Sciatic nerve (tissue), 2 donors: Measurements from ENCODE around the gene FOXP3. TPM values are rescaled to one million over a fixed set of nuclear protein-coding genes. Genes with fewer than 3 reads are reported as not detected.

ENCODE experiments used
- ATAC-seq: fragments of 200-7000 bp; cut with Tn5 transposase; one replicate; pipeline ENCODE4 v1.9.1; 2020; ENCODE audit warnings: mild to moderate bottlenecking, moderate library complexity
- DNase-seq: peaks from one replicate; pipeline ENCODE4 v3.0.0-alpha.2; 2020; ENCODE audit warnings: low spot score
- intact Hi-C: fragments of 100-400 bp; cut with DNase I; formaldehyde crosslinking; loops from one replicate; pipeline ENCODE4 v1.14.2; 2022
- total RNA-seq: library from RNA; stranded (reverse); fragmentation: NEBNext Ultra II Directional; extraction: Animal tissue kit (Norgen Biotek cat#: 25700); gene quantifications from one replicate; pipeline ENCODE4 v1.2.1, GENCODE V29; 2021
- donor health status: DM: no; HTN: no; CAD: no.
- donor health status: DM: no; HTN: no; CAD: no.

Gene FOXP3
- total RNA-seq, 1 donor from 2014 or later, result 0.13 TPM

DNA sequence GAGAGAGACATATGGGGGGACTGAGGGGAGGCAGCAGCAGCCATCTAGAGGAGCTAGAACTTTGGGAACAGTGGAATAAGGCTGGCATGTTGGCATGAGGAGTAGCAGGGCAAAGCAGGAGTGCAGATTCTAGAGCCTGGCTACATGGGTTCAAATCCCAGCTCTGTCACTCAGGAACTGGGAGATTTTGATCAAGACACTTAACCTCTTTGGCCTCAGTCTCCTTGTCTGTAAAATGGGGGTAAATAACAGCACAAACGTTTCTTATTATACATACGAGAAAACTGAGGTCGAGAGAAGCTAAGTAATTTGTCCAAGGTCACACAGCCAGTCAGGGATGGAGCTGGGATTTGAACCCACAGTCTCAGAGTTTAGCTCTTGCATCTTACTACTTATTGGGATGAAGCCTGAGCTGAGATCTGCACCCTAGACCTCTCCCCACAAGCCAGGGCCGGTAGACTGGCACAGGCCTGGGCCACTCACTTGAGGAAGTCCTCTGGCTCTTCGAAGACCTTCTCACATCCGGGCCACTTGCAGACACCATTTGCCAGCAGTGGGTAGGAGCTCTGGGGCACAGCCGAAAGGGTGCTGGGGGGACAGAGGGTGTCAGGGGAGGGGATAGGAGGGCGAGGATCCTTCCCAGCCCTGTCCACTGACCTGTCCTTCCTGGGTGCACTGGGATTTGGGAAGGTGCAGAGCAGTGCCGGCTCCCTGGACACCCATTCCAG, 8.1 kb downstream of the FOXP3 start:
- intact Hi-C loops, result no loop called here

GRCh38 chrX:49254639-49255038, 9.9 kb downstream of the FOXP3 start:
- intact Hi-C loops, result no loop called here
- ATAC-seq (no peak), DNase-seq (no peak)

More for the DNA sequence above, 8.1 kb downstream of the FOXP3 start:
- no peak for DNase-seq
- ATAC-seq, result no peak

DNA sequence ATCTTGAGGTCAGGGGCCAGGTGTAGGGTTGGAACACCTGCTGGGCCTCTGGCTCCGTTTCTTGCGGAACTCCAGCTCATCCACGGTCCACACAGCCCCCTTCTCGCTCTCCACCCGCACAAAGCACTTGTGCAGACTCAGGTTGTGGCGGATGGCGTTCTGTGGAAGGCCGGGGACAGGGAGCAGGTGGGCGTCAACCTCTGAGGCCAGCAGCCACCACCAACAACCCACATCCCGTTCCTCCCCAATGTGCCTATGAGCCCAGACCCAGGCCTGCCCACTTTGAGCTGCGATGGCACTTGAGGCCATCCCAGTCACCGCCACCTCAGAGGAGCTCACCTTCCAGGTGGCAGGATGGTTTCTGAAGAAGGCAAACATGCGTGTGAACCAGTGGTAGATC, 13.2 kb downstream of the FOXP3 start:
- DNase-seq (no peak), ATAC-seq (no peak)
- intact Hi-C loops, result no loop called here

- intact Hi-C loops, result no loop called here
- DNase-seq (no peak), ATAC-seq (no peak)
Measured at GRCh38 chrX:49250578-49250977, 13.9 kb downstream of the FOXP3 start.

DNA sequence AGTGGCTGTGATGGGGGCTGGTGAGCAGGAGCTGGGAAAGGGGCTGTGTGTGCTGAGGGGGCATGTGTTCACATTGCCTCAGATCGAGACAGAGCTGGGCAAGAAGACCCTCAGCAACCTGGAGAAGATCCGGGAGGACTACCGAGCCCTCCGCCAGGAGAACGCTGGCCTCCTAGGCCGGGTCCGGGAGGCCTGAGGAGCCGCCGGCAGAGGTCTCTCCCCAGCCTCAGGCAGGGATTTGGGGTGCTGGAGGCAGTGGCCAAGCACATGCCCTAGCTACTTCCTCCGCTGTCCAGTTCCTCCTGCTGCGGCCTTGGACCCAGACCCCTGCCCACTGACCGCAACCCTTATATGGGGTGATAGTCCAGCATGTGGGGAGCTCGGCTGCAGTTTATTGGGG, 14.4 kb downstream of the FOXP3 start:
- no peak for ATAC-seq
- intact Hi-C loops, result no loop called here
- DNase-seq, result no peak

DNA sequence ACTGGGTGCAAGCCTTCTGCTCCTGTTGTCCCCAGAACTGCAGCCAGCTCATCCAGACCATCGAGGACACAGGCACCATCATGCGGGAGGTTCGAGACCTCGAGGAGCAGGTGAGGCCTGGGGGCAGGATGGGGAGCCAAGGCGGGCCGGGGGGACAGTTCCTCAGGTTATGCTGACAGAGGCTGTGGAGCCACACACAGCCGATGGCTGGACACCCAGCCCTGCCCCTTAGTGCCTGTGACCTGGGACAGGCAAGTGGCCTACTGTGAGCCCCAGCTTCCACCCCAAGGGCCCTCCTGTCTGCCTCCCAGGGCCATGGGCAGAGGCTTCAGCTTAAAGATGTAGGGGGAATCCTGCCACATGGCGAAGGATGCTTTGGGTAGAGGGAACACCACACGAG, 14.9 kb downstream of the FOXP3 start:
- intact Hi-C loops, result no loop called here
- DNase-seq (no peak), ATAC-seq (no peak)

DNA sequence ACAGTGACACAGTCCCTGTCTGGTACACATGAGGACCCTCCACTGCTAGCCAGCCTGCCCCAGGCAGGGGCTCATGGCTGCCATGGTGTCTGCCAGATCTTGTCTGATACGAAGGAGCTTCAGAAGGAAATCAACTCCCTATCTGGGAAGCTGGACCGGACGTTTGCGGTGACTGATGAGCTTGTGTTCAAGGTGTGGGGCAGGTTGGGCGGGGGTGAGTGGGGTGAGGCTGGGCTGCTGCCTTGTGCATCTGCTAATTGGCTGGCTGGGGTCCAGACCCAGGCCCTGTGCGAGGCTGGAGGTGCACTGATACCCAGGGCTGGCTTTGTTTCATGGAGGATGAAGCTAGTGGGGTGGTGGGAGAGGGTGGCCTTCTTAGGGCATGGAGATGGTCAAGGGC, 15.4 kb downstream of the FOXP3 start:
- intact Hi-C loops, result no loop called here
- no peak for DNase-seq
- ATAC-seq, result no peak

DNA sequence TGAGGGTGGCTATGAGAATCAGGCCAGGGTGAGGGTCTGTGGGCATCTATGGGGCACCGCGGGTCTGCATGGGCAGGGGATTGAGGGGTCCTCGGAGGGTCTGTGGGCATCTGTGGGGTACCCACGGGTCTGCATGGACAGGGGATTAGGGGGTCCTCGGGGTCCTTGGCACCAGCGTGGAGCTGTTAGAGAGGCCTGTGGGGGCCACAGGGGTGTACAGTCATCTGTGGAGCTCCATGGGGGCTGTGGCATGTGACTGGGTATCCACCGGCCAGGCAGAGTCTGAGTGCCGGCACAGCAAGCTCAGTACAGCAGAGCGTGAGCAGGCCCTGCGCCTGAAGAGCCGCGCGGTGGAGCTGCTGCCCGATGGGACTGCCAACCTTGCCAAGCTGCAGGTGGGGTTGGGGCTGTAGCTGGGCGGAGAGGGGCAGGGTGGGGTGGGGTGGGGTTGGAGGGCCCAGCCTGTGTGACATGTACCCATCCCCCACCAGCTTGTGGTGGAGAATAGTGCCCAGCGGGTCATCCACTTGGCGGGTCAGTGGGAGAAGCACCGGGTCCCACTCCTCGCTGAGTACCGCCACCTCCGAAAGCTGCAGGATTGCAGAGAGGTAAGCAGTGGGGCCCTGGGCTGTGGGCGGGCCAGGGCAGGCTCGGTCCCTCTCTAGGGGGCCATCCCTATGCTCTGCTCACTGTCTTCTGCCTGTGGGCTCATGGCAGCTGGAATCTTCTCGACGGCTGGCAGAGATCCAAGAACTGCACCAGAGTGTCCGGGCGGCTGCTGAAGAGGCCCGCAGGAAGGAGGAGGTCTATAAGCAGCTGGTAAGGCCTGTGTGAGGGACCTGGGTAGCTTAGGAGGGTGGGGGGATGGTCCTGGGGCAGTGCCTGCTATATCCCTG, 16.3 kb downstream of the FOXP3 start:
- DNase-seq, result no peak
- intact Hi-C loops, result no loop called here
- ATAC-seq, result no peak

DNA sequence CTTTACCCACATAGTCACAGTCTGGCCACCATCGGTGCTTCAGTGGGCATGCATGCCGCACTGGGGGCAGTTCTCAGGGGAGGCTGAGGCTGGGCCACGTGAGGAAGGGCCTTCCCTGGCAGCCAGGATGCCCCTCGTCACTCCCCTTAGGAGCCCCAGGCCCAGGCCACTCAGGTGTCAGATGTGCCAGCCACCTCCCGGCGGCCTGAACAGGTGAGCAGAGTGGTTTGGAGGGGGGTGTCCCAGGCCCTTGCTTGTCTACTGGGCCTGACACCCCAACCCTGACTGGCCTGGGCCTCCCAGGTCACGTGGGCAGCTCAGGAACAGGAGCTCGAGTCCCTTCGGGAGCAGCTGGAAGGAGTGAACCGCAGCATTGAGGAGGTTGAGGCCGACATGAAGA, 17.2 kb downstream of the FOXP3 start:
- intact Hi-C loops, result no loop called here
- ATAC-seq (no peak), DNase-seq (no peak)

DNA sequence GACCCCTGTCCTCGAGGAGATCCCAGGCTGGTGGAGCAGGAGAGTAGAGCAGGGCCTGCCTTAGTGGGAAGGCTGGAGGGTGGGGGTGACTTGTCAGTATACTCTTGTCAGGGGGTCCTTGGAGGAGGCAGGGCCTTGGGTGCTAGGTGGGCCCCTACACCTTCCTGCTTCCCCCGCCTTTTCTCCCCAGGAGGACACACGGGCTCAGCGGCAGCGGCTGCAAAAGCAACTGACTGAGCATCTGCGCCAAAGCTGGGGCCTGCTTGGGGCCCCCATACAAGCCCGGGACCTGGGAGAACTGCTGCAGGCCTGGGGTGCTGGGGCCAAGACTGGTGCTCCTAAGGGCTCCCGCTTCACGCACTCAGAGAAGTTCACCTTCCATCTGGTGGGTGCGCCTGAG, 18.0 kb downstream of the FOXP3 start:
- DNase-seq (no peak), ATAC-seq (no peak)

DNA sequence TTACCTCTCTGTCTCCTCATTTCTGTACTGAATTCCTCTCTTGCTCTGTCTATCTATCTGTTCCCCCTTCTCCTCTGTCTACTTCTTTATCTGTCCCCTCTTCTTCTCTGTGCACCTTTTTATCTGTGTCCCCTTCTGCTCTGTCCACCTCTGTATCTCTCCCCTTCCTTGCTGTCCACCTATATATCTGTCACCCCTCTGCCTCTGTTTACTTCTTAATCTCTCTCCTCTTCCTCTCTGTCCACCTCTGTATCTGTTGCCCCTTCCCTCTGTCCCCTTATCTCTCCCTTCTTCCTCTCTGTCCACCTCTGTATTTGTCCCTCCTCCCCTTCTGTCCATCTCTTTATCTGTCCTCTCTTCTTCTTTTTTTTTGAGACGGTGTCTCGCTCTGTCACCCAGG, 20.3 kb downstream of the FOXP3 start:
- intact Hi-C loops, result no loop called here
- ATAC-seq (no peak), DNase-seq (no peak)

More for the DNA sequence above, 18.0 kb downstream of the FOXP3 start:
- intact Hi-C loops, result no loop called here

- ATAC-seq (no peak), DNase-seq (no peak)
- intact Hi-C loops, result no loop called here
Measured at GRCh38 chrX:49243166-49243565, 21.3 kb downstream of the FOXP3 start.

- no peak for ATAC-seq
- intact Hi-C loops, result no loop called here
- DNase-seq, result no peak
Measured at GRCh38 chrX:49242545-49243066, 21.9 kb downstream of the FOXP3 start.

GRCh38 chrX:49238735-49239134, 25.8 kb downstream of the FOXP3 start:
- intact Hi-C loops, result no loop called here

GRCh38 chrX:49237060-49237459, 27.4 kb downstream of the FOXP3 start:
- ATAC-seq (no peak), DNase-seq (no peak)
- intact Hi-C loops, result no loop called here

More at GRCh38 chrX:49238735-49239134, 25.8 kb downstream of the FOXP3 start:
- ATAC-seq (no peak), DNase-seq (no peak)

- DNase-seq (no peak), ATAC-seq (no peak)
- intact Hi-C loops, result no loop called here
Measured at GRCh38 chrX:49233887-49234555, 30.5 kb downstream of the FOXP3 start.

DNA sequence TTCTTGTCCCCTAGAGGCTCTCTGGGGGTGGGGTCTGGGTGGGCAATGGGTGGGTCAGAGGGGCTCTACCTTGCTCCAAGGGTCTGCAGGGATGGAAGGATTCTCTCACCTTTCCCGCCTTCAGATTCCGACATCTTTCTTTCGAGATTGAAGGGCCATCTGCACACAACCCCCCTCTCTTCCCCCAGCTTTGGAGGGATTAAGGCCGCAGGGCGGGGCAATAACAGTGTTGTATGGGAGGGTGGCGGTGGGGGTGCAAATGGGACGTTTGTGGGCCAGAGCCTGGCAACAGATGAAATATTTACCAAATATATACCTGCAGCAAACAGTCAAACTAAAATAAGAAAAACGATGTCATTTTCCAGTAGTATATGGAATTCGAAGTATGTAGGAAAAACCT, 31.3 kb downstream of the FOXP3 start, which contains the start of gene CACNA1F:
Gene CACNA1F (minus strand): TSS at position 165 of the 400 bp plus-strand sequence. CDS start 31 bp downstream, at position 134.
- DNase-seq (no peak), ATAC-seq (no peak)
- intact Hi-C loops, result no loop called here

GRCh38 chrX:49232525-49232924, 32.0 kb downstream of the FOXP3 start:
- intact Hi-C loops, result no loop called here
- ATAC-seq, result no peak

DNA sequence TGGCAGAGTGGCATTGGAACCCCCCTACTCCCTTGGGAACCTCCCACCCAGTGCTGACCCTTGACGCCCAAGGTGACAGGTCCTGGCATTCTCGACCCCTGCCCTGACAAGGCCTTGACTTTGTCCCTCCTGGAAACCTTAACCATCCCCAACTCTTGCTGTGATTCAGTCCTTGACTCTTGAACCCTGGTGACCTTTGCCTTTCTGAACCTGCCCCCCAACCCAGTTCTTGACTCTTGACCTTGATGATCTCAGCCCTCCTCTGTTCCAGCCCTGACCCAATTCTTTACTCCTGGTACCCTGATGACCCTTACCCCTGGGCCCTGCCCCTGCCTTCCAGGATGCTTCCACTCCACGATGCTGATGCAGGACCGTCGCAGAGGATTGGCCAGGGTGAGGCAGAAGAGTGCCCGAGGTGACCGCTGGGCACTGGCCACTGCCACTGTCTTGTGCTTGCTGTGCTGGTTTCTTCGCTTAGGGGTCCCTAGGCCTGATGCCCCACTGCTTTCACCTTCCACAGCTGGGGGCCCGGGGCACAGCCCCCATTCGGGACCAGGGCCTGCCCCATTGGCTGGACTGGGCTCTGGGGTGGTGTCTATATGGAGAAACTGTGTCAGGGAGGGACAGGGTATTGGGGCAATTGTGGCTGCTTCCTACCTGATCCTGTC, 33.0 kb downstream of the FOXP3 start:
- intact Hi-C loops, result no loop called here
- no peak for DNase-seq
- ATAC-seq, result no peak

More at GRCh38 chrX:49232525-49232924, 32.0 kb downstream of the FOXP3 start:
- DNase-seq, result no peak
